WTC11 (cell line): ENCODE measurements around the gene PTH1R. TPM values are rescaled to one million over a fixed set of nuclear protein-coding genes. Genes with fewer than 3 reads are reported as not detected.

Experiments used
- ATAC-seq: fragments of 200-7000 bp; cut with Tn5 transposase; 2 replicates; pipeline ENCODE4 v1.10.0; 2021; ENCODE audit warnings: mild to moderate bottlenecking, moderate library complexity
- CTCF ChIA-PET: fragments of 300-600 bp; sonication (Branson Sonifier 250); formaldehyde crosslinking; loops from one replicate; lab custom pipeline; 2021; ENCODE audit warnings: antibody characterized with exemption; lab: Charles Lee
- POLR2A ChIA-PET: fragments of 350-600 bp; sonication (Branson Sonifier 250); formaldehyde crosslinking; loops from one replicate; lab custom pipeline; 2021; ENCODE audit warnings: antibody characterized with exemption; lab: Charles Lee
- DNase-seq: peaks from one replicate; pipeline ENCODE4 v3.0.0; 2021; ENCODE audit warnings: low spot score
- H3K27ac Mint-ChIP-seq: 2 replicates; pipeline ENCODE4 v1.8.0; 2021; ENCODE audit warnings: mixed read lengths
- H3K27me3 Mint-ChIP-seq: 2 replicates; pipeline ENCODE4 v1.8.0; 2021; ENCODE audit warnings: low read depth, mild to moderate bottlenecking, moderate library complexity, mixed read lengths
- H3K36me3 Mint-ChIP-seq: 2 replicates; pipeline ENCODE4 v1.8.0; 2021; ENCODE audit warnings: mixed read lengths
- H3K4me1 Mint-ChIP-seq: 2 replicates; pipeline ENCODE4 v1.8.0; 2022; ENCODE audit warnings: mixed read lengths
- H3K4me3 Mint-ChIP-seq: 2 replicates; pipeline ENCODE4 v1.8.0; 2021; ENCODE audit warnings: mild to moderate bottlenecking, moderate library complexity, mixed read lengths
- H3K9me3 Mint-ChIP-seq: 2 replicates; pipeline ENCODE4 v1.8.0; 2021; ENCODE audit warnings: mixed read lengths
- CBFB ChIP-seq: sonication (generic); formaldehyde crosslinking; IDR thresholded peaks from 2 replicates; pipeline ENCODE4 v1.8.1; 2022; ENCODE audit warnings: mild to moderate bottlenecking, low read depth, missing genetic modification reagents
- CREM ChIP-seq: sonication (generic); formaldehyde crosslinking; IDR thresholded peaks from 2 replicates; pipeline ENCODE4 v1.8.1; 2022; ENCODE audit warnings: mild to moderate bottlenecking, missing genetic modification reagents, moderate library complexity
- CTCF ChIP-seq: fragments of 200-600 bp; IDR thresholded peaks from 2 replicates; pipeline ENCODE4 v1.8.0; 2022; ENCODE audit warnings: antibody characterized with exemption
- EMX1 ChIP-seq: fragments of 250-450 bp; sonication (Bioruptor Pico); IDR thresholded peaks from 2 replicates; pipeline ENCODE4 v1.8.0; 2021; ENCODE audit warnings: mild to moderate bottlenecking
- ETV6 ChIP-seq: sonication (generic); formaldehyde crosslinking; IDR thresholded peaks from 2 replicates; pipeline ENCODE4 v1.8.1; 2022; ENCODE audit warnings: mild to moderate bottlenecking, missing genetic modification reagents
- MLX ChIP-seq: sonication (generic); formaldehyde crosslinking; IDR thresholded peaks from 2 replicates; pipeline ENCODE4 v1.8.1; 2023; ENCODE audit warnings: mild to moderate bottlenecking, missing genetic modification reagents, moderate library complexity
- NR3C1 ChIP-seq: sonication (generic); formaldehyde crosslinking; conservative IDR thresholded peaks from 2 replicates; pipeline ENCODE4 v1.8.1; 2023; ENCODE audit warnings: low read depth, mild to moderate bottlenecking, missing genetic modification reagents
- RELA ChIP-seq: sonication (generic); formaldehyde crosslinking; IDR thresholded peaks from 2 replicates; pipeline ENCODE4 v1.8.1; 2022; ENCODE audit warnings: missing genetic modification reagents, mild to moderate bottlenecking, borderline replicate concordance
- RORB ChIP-seq: fragments of 250-450 bp; sonication (Bioruptor Pico); IDR thresholded peaks from 2 replicates; pipeline ENCODE4 v1.9.0; 2021; ENCODE audit warnings: mild to moderate bottlenecking
- SP1 ChIP-seq: sonication (generic); formaldehyde crosslinking; conservative IDR thresholded peaks from 2 replicates; pipeline ENCODE4 v1.8.1; 2022; ENCODE audit warnings: missing genetic modification reagents
- TEAD1 ChIP-seq: sonication (generic); formaldehyde crosslinking; IDR thresholded peaks from 2 replicates; pipeline ENCODE4 v1.8.0; 2022; ENCODE audit warnings: mild to moderate bottlenecking, missing genetic modification reagents
- ZBTB21 ChIP-seq: sonication (generic); formaldehyde crosslinking; IDR thresholded peaks from 2 replicates; pipeline ENCODE4 v1.8.1; 2023; ENCODE audit warnings: mild to moderate bottlenecking, missing genetic modification reagents, borderline replicate concordance
- ZNF121 ChIP-seq: sonication (generic); formaldehyde crosslinking; IDR thresholded peaks from 2 replicates; pipeline ENCODE4 v1.8.0; 2023; ENCODE audit warnings: missing genetic modification reagents
- ZNF138 ChIP-seq: sonication (generic); formaldehyde crosslinking; conservative IDR thresholded peaks from 2 replicates; pipeline ENCODE4 v1.8.1; 2022; ENCODE audit warnings: mild to moderate bottlenecking, moderate library complexity, missing genetic modification reagents
- total RNA-seq: library from RNA; stranded (reverse); gene quantifications from 3 replicates; pipeline ENCODE4 v1.2.3, GENCODE V29; 2021

The PTH1R gene
- total RNA-seq, 1 experiment from 2014 or later = 12.0 TPM

GRCh38 chr3:46846624-46847542, 30.6 kb upstream of the PTH1R start:
- Mint-ChIP-seq H3K4me3 (no peak overlapping the region), H3K9me3 (peaks cover 14% of the 10 kb centered on the region), H3K27me3 (peaks cover 13% of the 10 kb centered on the region; the same call in 1 of the 2 replicates)
- TF ChIP-seq ZNF138 (CRISPR knock-in tag) (no peak), RORB (no peak)
- TF ChIP-seq, all 79 proteins: peak for 0
- H3K4me1 Mint-ChIP-seq = peaks cover 13% of the 10 kb centered on the region
- ChIA-PET POLR2A (no interaction called here), CTCF (interaction anchor here (0.6 to 6.2 kb wide), 25 partner anchors 12 to 525 kb away, joined by 3 to 50 read pairs (median 5); partner anchors contain the start of genes ALS2CL and TMIE)
- ATAC-seq (no peak), DNase-seq (no peak)
- H3K27ac Mint-ChIP-seq = no peak overlapping the region
- H3K36me3 Mint-ChIP-seq = peaks cover 1% of the 10 kb centered on the region; the same call in 1 of the 2 replicates

- DNase-seq (no peak), ATAC-seq (no peak)
- Mint-ChIP-seq H3K4me3 (no peak overlapping the region), H3K36me3 (no peaks in the 10 kb centered on the region), H3K27me3 (peaks cover 8% of the 10 kb centered on the region; the same call in 1 of the 2 replicates), H3K27ac (no peak overlapping the region), H3K4me1 (peaks cover 13% of the 10 kb centered on the region), H3K9me3 (peaks cover 6% of the 10 kb centered on the region)
- TF ChIP-seq ZBTB21 = no peak
- no peak for TF ChIP-seq ZNF121 (CRISPR knock-in tag)
- TF ChIP-seq CTCF = no peak
- no peak for TF ChIP-seq CBFB (CRISPR knock-in tag)
- TF ChIP-seq ETV6 (CRISPR knock-in tag) = no peak
- TF ChIP-seq RORB = no peak
- no peak for TF ChIP-seq RELA (CRISPR knock-in tag)
- TF ChIP-seq EMX1 = no peak
- no peak for TF ChIP-seq NR3C1 (CRISPR knock-in tag)
- no peak for TF ChIP-seq TEAD1
- TF ChIP-seq CREM = no peak
- TF ChIP-seq MLX = no peak
- no peak for TF ChIP-seq SP1 (CRISPR knock-in tag)
- ChIA-PET CTCF (interaction anchor here (0.6 to 6.2 kb wide), 10 partner anchors 26 to 524 kb away, joined by 3 to 50 read pairs (median 4); no protein-coding TSS in a partner anchor), POLR2A (interaction anchor here (1.0 kb wide), 1 partner anchor 50 kb away, joined by 5 read pairs; no protein-coding TSS in a partner anchor)
Observed at GRCh38 chr3:46847744-46848143, 29.8 kb upstream of the PTH1R start.

GRCh38 chr3:46848271-46849044, 29.1 kb upstream of the PTH1R start:
- TF ChIP-seq CTCF (0 out of 2 replicates have a peak, but pooled peaks have one; percentile 24), ETV6 (CRISPR knock-in tag) (no peak)
- TF ChIP-seq, all 79 proteins: peak for 1
- ATAC-seq = peak; percentile 71
- CTCF ChIA-PET = interaction anchor here (0.7 to 6.2 kb wide), 13 partner anchors 25 to 522 kb away, joined by 3 to 50 read pairs (median 4); partner anchors contain the start of gene PRSS50
- Mint-ChIP-seq H3K36me3 (no peaks in the 10 kb centered on the region), H3K27me3 (peaks cover 6% of the 10 kb centered on the region; the same call in 1 of the 2 replicates), H3K4me1 (peaks cover 13% of the 10 kb centered on the region), H3K9me3 (no peaks in the 10 kb centered on the region), H3K27ac (no peak overlapping the region), H3K4me3 (no peak overlapping the region)
- peak; percentile 83 for DNase-seq
- POLR2A ChIA-PET = interaction anchor here (0.9 to 1.0 kb wide), 2 partner anchors 50 to 264 kb away, joined by 3 to 5 read pairs; no protein-coding TSS in a partner anchor
